C4-2B (cell line): ENCODE results near the gene IL27RA.

Source experiments
- H3K27ac ChIP-seq: fragments of 450-650 bp; 2 replicates; pipeline ENCODE4 v1.5.1; 2017
- ZFX ChIP-seq: fragments of 450-650 bp; IDR thresholded peaks from 2 replicates; pipeline ENCODE4 v1.6.1; 2017
- TF ChIP-seq, protein P1 (sequence below): fragments of 450-650 bp; conservative IDR thresholded peaks from 2 replicates; pipeline ENCODE4 v1.5.1; 2017; ENCODE audit warnings: mild to moderate bottlenecking

Gene IL27RA

DNA sequence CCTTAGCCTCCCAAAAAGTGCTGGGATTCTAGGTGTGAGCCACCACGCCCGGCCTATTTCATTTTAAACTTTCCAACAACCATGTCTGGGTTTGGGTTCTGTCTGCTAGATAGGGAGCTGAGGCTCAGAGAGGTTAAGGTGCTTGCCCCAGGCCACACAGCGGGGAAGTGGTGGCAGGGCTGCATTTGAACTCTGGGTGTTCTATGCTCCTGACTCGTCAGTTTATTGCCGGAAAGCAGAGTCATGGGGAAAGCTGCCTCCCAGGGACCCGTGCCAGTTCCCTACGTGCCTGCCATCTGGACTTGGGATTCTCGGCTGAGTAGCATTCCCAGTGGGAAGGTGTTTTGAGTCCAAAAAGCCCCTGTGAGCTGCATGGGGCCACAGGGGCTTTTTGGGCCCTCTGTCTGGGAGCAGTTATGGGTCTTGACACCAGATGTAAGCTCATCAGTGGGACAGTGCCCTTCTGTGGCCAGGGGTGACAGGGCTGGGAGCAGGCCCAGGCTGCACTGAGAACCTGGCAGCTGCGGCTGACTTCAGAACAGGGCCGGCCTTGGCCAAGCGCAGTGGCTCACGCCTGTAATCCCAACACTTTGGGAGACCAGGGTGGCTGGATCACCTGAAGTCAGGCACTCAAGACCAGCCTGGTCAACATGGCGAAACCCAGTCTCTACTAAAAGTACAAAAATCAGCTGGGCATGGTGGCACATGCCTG is 36.4 kb upstream of the IL27RA start:
- no peak for TF ChIP-seq ZFX
- TF ChIP-seq, protein P1, sequence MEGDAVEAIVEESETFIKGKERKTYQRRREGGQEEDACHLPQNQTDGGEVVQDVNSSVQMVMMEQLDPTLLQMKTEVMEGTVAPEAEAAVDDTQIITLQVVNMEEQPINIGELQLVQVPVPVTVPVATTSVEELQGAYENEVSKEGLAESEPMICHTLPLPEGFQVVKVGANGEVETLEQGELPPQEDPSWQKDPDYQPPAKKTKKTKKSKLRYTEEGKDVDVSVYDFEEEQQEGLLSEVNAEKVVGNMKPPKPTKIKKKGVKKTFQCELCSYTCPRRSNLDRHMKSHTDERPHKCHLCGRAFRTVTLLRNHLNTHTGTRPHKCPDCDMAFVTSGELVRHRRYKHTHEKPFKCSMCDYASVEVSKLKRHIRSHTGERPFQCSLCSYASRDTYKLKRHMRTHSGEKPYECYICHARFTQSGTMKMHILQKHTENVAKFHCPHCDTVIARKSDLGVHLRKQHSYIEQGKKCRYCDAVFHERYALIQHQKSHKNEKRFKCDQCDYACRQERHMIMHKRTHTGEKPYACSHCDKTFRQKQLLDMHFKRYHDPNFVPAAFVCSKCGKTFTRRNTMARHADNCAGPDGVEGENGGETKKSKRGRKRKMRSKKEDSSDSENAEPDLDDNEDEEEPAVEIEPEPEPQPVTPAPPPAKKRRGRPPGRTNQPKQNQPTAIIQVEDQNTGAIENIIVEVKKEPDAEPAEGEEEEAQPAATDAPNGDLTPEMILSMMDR, result no peak
- H3K27ac ChIP-seq, result no peak overlapping the region

DNA sequence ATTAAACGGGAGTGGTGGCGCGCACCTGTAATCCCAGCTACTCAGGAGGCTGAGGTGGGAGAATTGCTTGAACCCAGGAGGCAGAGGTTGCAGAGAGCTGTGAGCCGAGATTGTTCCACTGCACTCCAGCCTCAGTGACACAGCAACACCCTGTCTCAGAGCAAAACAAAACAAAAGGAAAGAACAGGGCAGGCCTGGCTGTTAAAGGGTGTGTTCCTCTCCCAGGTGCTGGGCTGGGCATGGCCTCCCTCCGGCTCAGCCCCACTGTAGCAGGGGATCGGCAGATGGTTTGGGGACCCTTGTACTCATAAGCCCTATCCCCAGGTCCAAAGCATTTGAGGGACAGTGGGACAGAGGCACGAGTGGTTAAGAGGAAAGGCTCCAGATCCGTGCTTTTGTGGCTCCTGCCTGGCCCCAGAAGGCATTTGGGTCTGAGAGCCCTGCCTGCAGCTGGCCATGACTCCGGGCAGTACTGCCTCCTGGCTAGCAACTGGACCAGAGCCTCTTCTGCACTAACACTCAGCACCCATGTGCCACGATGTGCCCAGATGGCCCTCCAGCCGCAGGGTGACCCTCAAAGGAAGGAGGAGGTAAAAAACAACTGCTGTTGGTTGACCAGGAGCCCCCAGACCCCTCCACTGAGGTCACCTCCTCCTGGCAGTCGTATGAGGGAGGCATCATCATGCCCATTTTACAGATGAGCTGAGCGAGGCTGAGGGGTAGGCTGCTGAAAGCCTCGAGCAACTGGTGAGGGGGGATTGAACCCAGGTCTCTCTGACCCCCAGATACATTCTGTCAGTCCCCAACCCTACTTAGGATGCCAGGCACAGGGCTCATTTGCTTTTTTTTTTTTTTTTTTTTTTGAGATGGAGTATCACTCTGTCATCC is 35.4 kb upstream of the IL27RA start:
- no peak overlapping the region for H3K27ac ChIP-seq
- no peak for TF ChIP-seq ZFX
- TF ChIP-seq, protein P1, result no peak

DNA sequence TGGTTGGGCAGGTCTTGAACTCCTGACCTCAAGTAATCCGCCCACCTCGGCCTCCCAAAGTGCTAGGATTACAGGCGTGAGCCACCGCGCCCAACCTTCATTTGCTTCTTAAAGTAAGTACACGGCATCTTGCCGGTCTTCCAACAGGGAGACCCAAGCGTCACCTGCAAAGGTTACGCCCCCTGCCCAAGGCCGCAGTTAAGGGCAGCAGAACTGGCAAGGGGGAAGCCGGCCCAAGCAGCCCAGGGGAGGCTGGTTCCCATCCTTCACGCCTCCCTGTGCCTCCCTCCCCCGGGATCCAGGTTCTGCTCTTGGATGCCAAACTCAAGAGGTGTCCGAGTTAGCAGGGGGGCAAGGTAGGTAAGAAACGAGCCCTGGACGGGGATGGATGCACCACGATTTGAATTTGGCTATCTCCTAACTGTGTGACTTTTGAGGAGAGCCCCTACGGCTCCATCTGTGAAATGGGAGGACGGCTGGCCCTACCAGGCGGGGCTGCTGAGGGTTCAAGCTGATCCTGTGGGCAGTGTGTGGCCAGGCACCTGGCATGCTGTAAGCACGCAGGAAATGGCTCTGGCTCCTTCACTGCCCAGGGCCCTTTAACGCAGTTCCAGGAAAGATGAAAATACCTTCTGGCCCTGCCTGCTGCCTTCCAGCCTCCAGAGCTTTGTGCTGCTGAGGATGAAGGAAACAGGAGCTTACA is 34.5 kb upstream of the IL27RA start:
- TF ChIP-seq, protein P1, result no peak
- no peak for TF ChIP-seq ZFX
- H3K27ac ChIP-seq, result no peak overlapping the region

DNA sequence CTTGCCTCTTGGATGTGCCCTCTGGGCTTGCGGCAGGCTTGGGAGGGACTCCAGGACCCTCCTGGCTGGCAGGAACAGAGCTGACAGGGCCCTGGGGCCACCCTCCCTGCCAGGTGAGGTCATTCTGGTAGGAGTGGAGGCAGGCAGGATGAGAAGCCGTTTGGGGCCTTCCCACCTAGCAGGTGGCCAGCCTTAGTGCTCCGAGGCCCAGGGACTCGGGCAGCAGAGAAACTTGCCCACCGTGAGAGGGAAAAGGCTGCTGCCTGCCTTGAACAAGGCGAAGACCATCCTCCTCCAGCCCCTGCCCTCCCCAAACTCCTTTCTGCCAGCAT is 34.0 kb upstream of the IL27RA start:
- no peak overlapping the region for H3K27ac ChIP-seq
- TF ChIP-seq ZFX, result no peak
- TF ChIP-seq, protein P1, result no peak

DNA sequence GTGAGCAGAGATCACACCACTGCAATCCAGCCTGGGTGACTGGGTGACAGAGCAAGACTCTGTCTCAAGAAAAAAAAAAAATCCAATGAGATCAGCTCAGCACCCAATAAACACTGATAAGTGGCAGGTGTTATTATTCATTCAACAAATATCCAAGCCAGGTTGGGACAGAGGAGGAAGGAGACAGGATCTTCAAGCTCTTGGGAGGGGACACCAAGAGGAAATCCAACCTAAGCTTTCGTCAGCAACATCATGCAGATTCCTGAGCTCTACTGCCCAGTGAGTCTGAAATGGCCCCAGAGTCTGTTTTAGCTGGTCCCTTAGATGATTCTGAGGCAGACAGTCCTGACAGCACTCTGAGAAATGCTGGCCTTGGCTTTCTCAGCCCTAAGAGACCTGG is 33.1 kb upstream of the IL27RA start:
- no peak for TF ChIP-seq ZFX
- TF ChIP-seq, protein P1, result no peak
- no peak overlapping the region for H3K27ac ChIP-seq

DNA sequence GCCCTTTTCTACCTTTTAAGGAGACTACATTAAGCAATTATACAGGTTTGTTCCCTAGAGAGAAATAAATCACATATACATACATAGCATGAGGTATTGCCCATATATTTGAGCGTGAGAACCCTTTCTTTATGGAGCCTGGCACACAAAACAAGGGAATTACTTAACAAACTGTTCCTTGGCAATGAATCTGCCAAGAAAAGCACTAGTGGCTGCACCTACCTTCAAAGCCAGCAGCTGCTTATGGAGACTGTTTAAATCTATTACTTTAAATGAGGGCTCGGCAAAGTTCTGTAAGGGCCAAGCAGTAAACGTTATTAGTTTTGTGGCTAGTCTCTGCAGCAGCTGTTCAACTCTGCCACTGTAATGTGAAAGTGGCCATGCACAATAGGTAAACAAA is 32.5 kb upstream of the IL27RA start:
- no peak overlapping the region for H3K27ac ChIP-seq
- TF ChIP-seq, protein P1, result no peak
- no peak for TF ChIP-seq ZFX
